Kidney (tissue), 14 donors: Measurements from ENCODE around the gene ARPP21. TPM values are rescaled to one million over a fixed set of nuclear protein-coding genes. Genes with fewer than 3 reads are reported as not detected.

Experiments
- DNase-seq, 5 donors: peaks; one replicate each; pipeline ENCODE4 v3.0.0-alpha.2; 2013 to 2020
- FAIRE-seq: peaks from 2 replicates; lab custom pipeline; 2012; peaks lifted over from hg19 to GRCh38; lab: Jason Lieb, UNC
- H3K27ac ChIP-seq, 2 donors: one replicate each; pipeline ENCODE4 v1.7.0; 2013; ENCODE audit warnings: low read depth in 2 of 2, low read length in 2 of 2, inconsistent platforms in 1 of 2
- H3K27me3 ChIP-seq: one replicate; pipeline ENCODE4 v1.7.1; 2013; ENCODE audit warnings: low read length, inconsistent platforms; ENCODE audit not compliant: control insufficient read depth, insufficient read depth
- H3K36me3 ChIP-seq, 3 donors: one replicate each; pipeline versions ENCODE4 v1.7.0 to v1.7.1; 2013; ENCODE audit warnings: low read length in 3 of 3, control low read depth in 1 of 3, inconsistent platforms in 1 of 3; ENCODE audit not compliant: insufficient read depth in 3 of 3, control insufficient read depth in 2 of 3
- H3K4me1 ChIP-seq, 3 donors: one replicate each; pipeline versions ENCODE4 v1.7.0 to v1.7.1; 2013; ENCODE audit warnings: low read length in 3 of 3, inconsistent platforms in 1 of 3, low read depth in 1 of 3; ENCODE audit not compliant: control insufficient read depth in 2 of 3, insufficient read depth in 2 of 3
- H3K4me3 ChIP-seq, 3 donors: one replicate each; pipeline versions ENCODE4 v1.7.0 to v1.8.1; 2013; ENCODE audit warnings: low read length in 3 of 3, control low read depth in 1 of 3, inconsistent platforms in 1 of 3
- H3K9ac ChIP-seq, 3 donors: one replicate each; pipeline versions ENCODE4 v1.7.0 to v1.7.1; 2013; ENCODE audit warnings: low read length in 3 of 3, control low read depth in 1 of 3, inconsistent platforms in 1 of 3
- H3K9me3 ChIP-seq, 3 donors: one replicate each; pipeline versions ENCODE4 v1.7.0 to v1.7.1; 2013; ENCODE audit warnings: low read length in 3 of 3, control low read depth in 1 of 3, inconsistent platforms in 1 of 3; ENCODE audit not compliant: control insufficient read depth in 2 of 3, insufficient read depth in 1 of 3
- CTCF ChIP-seq: IDR thresholded peaks from 3 replicates; pipeline ENCODE4 v1.5.1; 2012; ENCODE audit warnings: mild to moderate bottlenecking, moderate library complexity, borderline replicate concordance; ENCODE audit not compliant: insufficient read depth; ENCODE audit errors: extremely low read depth
- intact Hi-C: fragments of 100-400 bp; cut with DNase I; formaldehyde crosslinking; loops from one replicate; pipeline ENCODE4 v1.11.1; 2022
- polyA plus RNA-seq: library from polyadenylated mRNA; stranded (reverse); fragments of 350-450 nt; fragmentation: Illumina TruSeq; extraction: RNeasy Lipid Tissue Mini Kit (QIAGEN cat#74804); gene quantifications from one replicate; pipeline ENCODE4 v1.2.3, GENCODE V29; 2014; ENCODE audit warnings: low read depth, low replicate concordance; ENCODE audit not compliant: insufficient read depth
- total RNA-seq: library from RNA; stranded (reverse); fragmentation: NEBNext Ultra II Directional; extraction: Animal tissue kit (Norgen Biotek cat#: 25700); gene quantifications from one replicate; pipeline ENCODE4 v1.2.1, GENCODE V29; 2021
- donor health status: control.
- donor health status: control.
- donor health status: control.
- donor health status: control.
- donor health status: control.
- donor health status: DM: yes; HTN: yes; CAD: no.
- donor health status: Normal renal cell carcinoma (clear cell type).

Gene ARPP21
- total and polyA plus RNA-seq, 2 donors from 2014 or later: 0.11 to 0.44 TPM

- no peaks in the 10 kb centered on the region for H3K9me3 ChIP-seq
- H3K9ac ChIP-seq: no peak overlapping the region
- intact Hi-C loops: no loop called here
- DNase-seq (no peak), FAIRE-seq (no peak)
- no peak overlapping the region for H3K4me3 ChIP-seq
- H3K27me3 ChIP-seq: no peaks in the 10 kb centered on the region
- TF ChIP-seq CTCF: no peak
- H3K4me1 ChIP-seq: no peaks in the 10 kb centered on the region
- H3K27ac ChIP-seq: no peak overlapping the region
- no peaks in the 10 kb centered on the region for H3K36me3 ChIP-seq
Observed at GRCh38 chr3:35772381-35773015, 133.2 kb downstream of the ARPP21 start.

- Histone ChIP-seq H3K27me3 (no peaks in the 10 kb centered on the region), H3K9ac (no peak overlapping the region), H3K4me3 (no peak overlapping the region), H3K4me1 (no peaks in the 10 kb centered on the region), H3K27ac (no peak overlapping the region), H3K9me3 (no peaks in the 10 kb centered on the region), H3K36me3 (no peaks in the 10 kb centered on the region)
- no peak for TF ChIP-seq CTCF
- intact Hi-C loops: no loop called here
- FAIRE-seq (no peak), DNase-seq (no peak)
Observed at GRCh38 chr3:35773417-35773816, 134.1 kb downstream of the ARPP21 start.

GRCh38 chr3:35776346-35776745, 137.0 kb downstream of the ARPP21 start:
- no peaks in the 10 kb centered on the region for H3K9me3 ChIP-seq
- H3K36me3 ChIP-seq: no peaks in the 10 kb centered on the region
- no peaks in the 10 kb centered on the region for H3K27me3 ChIP-seq
- intact Hi-C loops: no loop called here
- DNase-seq: no peak
- no peak for FAIRE-seq
- H3K27ac ChIP-seq: no peak overlapping the region
- no peak overlapping the region for H3K9ac ChIP-seq
- TF ChIP-seq CTCF: no peak
- no peaks in the 10 kb centered on the region for H3K4me1 ChIP-seq
- no peak overlapping the region for H3K4me3 ChIP-seq

GRCh38 chr3:35777065-35777464, 137.7 kb downstream of the ARPP21 start:
- DNase-seq: no peak
- intact Hi-C loops: no loop called here
- Histone ChIP-seq H3K4me1 (no peaks in the 10 kb centered on the region), H3K9me3 (no peaks in the 10 kb centered on the region), H3K27me3 (no peaks in the 10 kb centered on the region), H3K36me3 (no peaks in the 10 kb centered on the region), H3K4me3 (no peak overlapping the region), H3K9ac (no peak overlapping the region), H3K27ac (no peak overlapping the region)
- no peak for TF ChIP-seq CTCF
- FAIRE-seq: no peak
